IMR-90 (cell line): ENCODE results near the gene DBH.

Source experiments
- CEBPB ChIP-seq: IDR thresholded peaks from 2 replicates; pipeline ENCODE4 v1.6.1; 2012; ENCODE audit warnings: low read depth, low read length, improper control_type of control experiment
- FOS ChIP-seq: fragments of 150-350 bp; IDR thresholded peaks from 2 replicates; pipeline ENCODE4 v1.6.1; 2016; ENCODE audit warnings: low read depth, low read length
- MAFK ChIP-seq: IDR thresholded peaks from 2 replicates; pipeline ENCODE4 v1.6.1; 2012; ENCODE audit warnings: low read depth, low read length, improper control_type of control experiment
- MAZ ChIP-seq: IDR thresholded peaks from 2 replicates; pipeline ENCODE4 v1.6.1; 2012; ENCODE audit warnings: low read depth, mild to moderate bottlenecking, low read length, improper control_type of control experiment, moderate library complexity, borderline replicate concordance
- MXI1 ChIP-seq: IDR thresholded peaks from 2 replicates; pipeline ENCODE4 v1.6.1; 2012; ENCODE audit warnings: low read depth, mild to moderate bottlenecking, low read length, moderate library complexity, borderline replicate concordance
- POLR2A ChIP-seq: IDR thresholded peaks from 2 replicates; pipeline ENCODE4 v1.6.1; 2012; ENCODE audit warnings: mild to moderate bottlenecking, low read depth, low read length
- RAD21 ChIP-seq: IDR thresholded peaks from 2 replicates; pipeline ENCODE4 v1.6.1; 2012; ENCODE audit warnings: low read length, improper control_type of control experiment
- RCOR1 ChIP-seq: IDR thresholded peaks from 2 replicates; pipeline ENCODE4 v1.6.1; 2012; ENCODE audit warnings: mild to moderate bottlenecking, low read length, improper control_type of control experiment; ENCODE audit not compliant: insufficient replicate concordance
- SMC3 ChIP-seq: fragments of 150-350 bp; IDR thresholded peaks from 2 replicates; pipeline ENCODE4 v1.6.1; 2016; ENCODE audit warnings: low read depth, mild to moderate bottlenecking, antibody characterized with exemption, low read length, moderate library complexity
- TF ChIP-seq, protein P1 (sequence below): fragments of 150-350 bp; IDR thresholded peaks from 2 replicates; pipeline ENCODE4 v1.6.1; 2016; ENCODE audit warnings: low read depth, mild to moderate bottlenecking, low read length, moderate library complexity, borderline replicate concordance
- TF ChIP-seq, protein P2 (sequence below): conservative IDR thresholded peaks from 2 replicates; pipeline ENCODE4 v1.5.1; 2012; ENCODE audit warnings: mild to moderate bottlenecking, low read depth, low read length, improper control_type of control experiment
- TF ChIP-seq, protein P3 (sequence below): fragments of 150-350 bp; IDR thresholded peaks from 2 replicates; pipeline ENCODE4 v1.6.1; 2017; ENCODE audit warnings: mild to moderate bottlenecking, antibody characterized with exemption, low read length, low read depth

DNA sequence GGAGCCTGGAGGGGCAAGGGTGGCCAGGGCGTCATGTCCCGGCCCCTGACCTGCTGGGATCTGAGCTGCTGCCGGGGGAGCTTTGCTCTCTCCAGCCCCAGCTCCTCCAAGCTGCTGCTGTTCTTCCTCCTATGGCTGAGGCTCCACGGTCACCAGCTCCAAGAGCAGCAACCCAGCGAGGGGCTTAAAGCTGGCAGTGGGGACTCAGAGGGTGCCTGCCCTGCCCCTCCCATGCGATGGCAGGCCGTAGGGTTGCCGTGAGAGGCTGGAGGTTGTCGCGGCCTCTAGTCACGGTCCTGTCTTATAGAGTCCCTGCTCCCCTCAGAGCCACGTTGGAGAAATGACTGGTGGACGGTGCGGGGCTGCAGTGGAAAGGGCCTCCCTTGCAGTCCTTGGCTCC lies 19.5 kb downstream of the DBH start:
- TF ChIP-seq, protein P1, sequence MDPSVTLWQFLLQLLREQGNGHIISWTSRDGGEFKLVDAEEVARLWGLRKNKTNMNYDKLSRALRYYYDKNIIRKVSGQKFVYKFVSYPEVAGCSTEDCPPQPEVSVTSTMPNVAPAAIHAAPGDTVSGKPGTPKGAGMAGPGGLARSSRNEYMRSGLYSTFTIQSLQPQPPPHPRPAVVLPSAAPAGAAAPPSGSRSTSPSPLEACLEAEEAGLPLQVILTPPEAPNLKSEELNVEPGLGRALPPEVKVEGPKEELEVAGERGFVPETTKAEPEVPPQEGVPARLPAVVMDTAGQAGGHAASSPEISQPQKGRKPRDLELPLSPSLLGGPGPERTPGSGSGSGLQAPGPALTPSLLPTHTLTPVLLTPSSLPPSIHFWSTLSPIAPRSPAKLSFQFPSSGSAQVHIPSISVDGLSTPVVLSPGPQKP: no peak
- TF ChIP-seq, protein P2, sequence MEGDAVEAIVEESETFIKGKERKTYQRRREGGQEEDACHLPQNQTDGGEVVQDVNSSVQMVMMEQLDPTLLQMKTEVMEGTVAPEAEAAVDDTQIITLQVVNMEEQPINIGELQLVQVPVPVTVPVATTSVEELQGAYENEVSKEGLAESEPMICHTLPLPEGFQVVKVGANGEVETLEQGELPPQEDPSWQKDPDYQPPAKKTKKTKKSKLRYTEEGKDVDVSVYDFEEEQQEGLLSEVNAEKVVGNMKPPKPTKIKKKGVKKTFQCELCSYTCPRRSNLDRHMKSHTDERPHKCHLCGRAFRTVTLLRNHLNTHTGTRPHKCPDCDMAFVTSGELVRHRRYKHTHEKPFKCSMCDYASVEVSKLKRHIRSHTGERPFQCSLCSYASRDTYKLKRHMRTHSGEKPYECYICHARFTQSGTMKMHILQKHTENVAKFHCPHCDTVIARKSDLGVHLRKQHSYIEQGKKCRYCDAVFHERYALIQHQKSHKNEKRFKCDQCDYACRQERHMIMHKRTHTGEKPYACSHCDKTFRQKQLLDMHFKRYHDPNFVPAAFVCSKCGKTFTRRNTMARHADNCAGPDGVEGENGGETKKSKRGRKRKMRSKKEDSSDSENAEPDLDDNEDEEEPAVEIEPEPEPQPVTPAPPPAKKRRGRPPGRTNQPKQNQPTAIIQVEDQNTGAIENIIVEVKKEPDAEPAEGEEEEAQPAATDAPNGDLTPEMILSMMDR: no peak
- TF ChIP-seq POLR2A (no peak), RCOR1 (no peak), MAFK (no peak), MXI1 (no peak), FOS (no peak), SMC3 (no peak), RAD21 (no peak), CEBPB (no peak), MAZ (no peak)
- TF ChIP-seq, protein P3, sequence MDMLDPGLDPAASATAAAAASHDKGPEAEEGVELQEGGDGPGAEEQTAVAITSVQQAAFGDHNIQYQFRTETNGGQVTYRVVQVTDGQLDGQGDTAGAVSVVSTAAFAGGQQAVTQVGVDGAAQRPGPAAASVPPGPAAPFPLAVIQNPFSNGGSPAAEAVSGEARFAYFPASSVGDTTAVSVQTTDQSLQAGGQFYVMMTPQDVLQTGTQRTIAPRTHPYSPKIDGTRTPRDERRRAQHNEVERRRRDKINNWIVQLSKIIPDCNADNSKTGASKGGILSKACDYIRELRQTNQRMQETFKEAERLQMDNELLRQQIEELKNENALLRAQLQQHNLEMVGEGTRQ: no peak
